Measurements from ENCODE around the gene GDPD4. TPM values are rescaled to one million over a fixed set of nuclear protein-coding genes. Genes with fewer than 3 reads are reported as not detected.

Gene GDPD4
- total RNA-seq, 1 donor from 2014 or later, result not detected

Other genes starting within 250 kb of the GDPD4 start
- gene CAPN5, start 234.7 kb downstream of the GDPD4 start, total RNA-seq, result 2.5 TPM
- not detected for gene OMP, start 198.8 kb downstream of the GDPD4 start, total RNA-seq
- 4.6 TPM for gene MYO7A, start 173.4 kb downstream of the GDPD4 start, total RNA-seq
- gene PAK1, start 172.4 kb upstream of the GDPD4 start, total RNA-seq, result 7.6 TPM